HuH-7.5 (cell line): ENCODE measurements around the gene IFNW1.
"Not testable (repeated sequence)": the region's sequence is repeated elsewhere in the genome, so short reads cannot be mapped to it uniquely, and the experiment has no call there.

ENCODE experiments used
- DNase-seq: peaks from one replicate; pipeline ENCODE4 v3.0.0; 2011; ENCODE audit warnings: low spot score

IFNW1 gene

GRCh38 chr9:21141427-21141882 is at the start of gene IFNW1:
TSS of gene IFNW1 (minus strand) at chr9:21141832. CDS start at chr9:21141570, 262 bp downstream.
- no peak for DNase-seq

DNA sequence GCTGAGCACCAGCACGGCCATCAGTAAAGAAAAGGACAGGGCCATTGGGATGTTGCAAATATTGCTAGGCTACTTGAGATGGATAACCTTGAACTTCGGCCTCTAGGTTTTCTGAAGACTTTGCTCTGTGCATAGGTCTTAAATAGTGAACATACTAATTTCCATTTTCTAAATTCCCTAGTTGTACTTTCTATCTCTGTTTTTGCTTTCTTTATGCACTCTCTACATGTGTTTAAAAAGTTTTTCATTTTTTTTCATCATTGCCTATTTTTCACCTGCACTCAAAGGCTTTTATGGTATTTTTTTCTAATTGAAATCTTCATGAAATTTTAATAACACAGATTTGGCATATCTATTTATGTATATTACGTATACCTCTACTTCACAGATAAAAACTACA is 45.9 kb upstream of the IFNW1 start, which contains the start of gene IFNA4:
IFNA4 (minus strand) TSS at position 101 of the 400 bp plus-strand sequence; CDS start at position 45, 56 bp downstream.
- DNase-seq, result not testable (repeated sequence)

DNA sequence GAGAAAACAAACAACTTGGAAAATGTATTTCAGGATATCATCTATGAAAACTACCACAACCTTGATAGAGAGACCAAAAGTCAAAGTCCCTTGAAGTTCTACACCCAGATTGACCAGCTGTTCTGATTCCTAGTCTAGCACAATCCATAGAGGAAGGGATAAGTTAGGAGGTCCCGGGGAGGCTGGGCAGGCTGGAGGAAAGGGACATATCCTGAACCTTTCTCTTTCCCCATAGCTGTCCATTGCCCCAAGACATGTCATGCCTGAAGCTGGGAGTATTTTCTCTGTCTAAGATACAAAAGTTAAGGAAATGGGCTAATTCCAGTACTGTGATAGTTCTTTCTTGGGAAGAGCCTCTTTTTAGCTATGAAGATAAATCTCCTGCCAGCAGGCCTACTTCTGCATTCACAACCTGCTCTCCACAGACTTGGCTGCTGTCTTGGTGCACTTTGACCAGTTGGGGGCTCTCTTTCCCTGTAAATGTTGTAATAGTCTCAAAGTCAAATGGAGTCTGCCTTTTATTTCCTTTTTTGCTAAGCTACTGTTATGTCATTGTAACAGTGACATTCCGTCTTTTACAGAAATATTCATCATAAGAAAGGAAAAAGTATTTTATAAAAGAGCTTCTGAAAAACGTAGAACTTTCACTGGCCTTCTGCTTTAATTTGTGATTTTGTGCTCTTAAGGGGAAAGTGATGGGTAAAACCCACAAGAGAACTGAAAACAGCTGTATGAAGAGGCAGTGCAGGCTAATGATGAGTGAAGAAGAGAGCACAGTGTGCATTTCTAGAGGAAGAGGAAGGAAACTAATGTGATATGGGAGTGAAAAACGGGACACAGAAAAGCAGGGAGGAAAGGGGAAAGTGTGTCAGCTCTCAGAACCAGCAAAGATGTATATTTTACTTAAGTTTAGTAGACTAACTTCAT is 41.4 kb upstream of the IFNW1 start:
- DNase-seq, result not testable (repeated sequence)

DNA sequence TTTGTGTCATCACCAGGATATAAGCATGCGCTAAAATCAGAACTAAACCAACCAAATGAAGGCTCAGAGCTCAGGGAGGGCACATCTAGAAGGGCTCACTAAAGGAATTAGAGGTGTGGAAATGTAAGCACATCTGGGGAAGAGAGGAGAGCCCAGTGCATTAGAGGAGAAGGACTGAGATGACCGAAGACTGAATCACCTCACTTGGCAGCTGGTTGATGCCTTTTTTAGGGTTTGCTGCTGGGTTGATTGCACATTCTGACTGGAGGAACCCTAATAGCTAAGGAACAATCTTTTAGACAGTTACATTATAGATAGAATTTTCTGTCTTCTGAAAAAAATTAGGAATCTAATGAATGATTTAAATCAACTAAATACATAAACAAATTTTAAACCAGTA is 33.0 kb upstream of the IFNW1 start:
- no peak for DNase-seq

DNA sequence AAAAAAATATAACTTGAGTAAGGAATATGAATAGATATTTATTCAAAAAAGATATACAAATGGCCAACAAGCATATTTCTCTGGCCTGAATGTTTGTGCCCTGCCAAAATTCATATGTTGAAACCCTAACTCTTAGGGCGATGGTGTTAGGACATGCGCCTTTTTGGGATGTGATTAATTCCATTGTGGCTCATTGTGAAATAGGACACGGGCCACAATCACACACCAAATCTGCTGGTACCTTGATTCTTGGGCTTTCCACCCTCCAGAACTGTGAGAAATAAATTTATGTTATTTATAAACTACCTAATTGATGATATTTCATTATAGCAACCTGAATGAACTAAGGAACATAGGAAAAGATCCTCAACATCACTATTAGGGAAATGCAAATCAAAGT is 30.5 kb upstream of the IFNW1 start:
- no peak for DNase-seq

DNA sequence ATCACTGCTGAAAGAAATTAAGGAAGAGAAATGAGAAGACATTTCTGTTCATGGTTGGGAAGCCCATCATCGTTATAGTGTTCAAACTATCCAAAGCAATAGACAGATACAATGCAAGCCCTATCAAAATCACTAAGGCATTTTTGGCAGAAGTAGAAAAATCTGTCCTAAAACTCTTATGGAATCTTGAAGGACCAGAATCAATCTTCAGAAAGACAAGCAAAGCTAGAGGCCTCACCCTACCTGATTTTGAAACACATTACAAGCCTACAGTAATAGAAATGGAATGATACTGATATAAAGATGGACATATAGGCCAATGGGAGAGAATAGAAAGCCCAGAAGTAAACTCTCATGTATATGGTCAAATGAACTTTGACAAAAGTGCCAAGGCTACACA is 29.7 kb upstream of the IFNW1 start:
- no peak for DNase-seq

GRCh38 chr9:21166560-21166959 is 24.9 kb upstream of the IFNW1 start, which contains the start of gene IFNA21:
TSS of gene IFNA21 (minus strand) at chr9:21166660. CDS start at chr9:21166612, 48 bp downstream.
- DNase-seq, result not testable (repeated sequence)

- DNase-seq, result no peak
These were observed 23.9 kb upstream of the IFNW1 start for GRCh38 chr9:21165516-21165915.

- no peak for DNase-seq
These were observed 18.5 kb upstream of the IFNW1 start for GRCh38 chr9:21160178-21160577.

DNA sequence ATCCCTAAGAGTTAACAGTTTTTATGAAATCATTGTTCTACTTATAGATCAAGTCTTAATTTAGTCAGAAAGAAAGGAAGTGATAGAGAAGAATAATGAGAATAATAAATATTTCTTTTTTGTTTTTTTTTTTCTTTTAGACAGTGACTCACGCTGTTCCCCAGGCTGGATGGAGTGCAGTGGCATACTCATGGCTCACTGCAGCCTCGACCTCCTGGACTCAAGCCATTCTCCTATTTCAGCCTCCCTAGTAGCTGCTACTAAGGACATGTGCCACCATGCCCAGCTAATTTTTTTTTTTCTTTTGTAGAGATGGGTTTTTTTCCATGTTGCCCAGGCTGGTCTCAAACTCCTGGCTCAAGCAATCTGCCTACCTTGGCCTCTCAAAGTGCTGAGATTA is 13.9 kb upstream of the IFNW1 start:
- no peak for DNase-seq

DNA sequence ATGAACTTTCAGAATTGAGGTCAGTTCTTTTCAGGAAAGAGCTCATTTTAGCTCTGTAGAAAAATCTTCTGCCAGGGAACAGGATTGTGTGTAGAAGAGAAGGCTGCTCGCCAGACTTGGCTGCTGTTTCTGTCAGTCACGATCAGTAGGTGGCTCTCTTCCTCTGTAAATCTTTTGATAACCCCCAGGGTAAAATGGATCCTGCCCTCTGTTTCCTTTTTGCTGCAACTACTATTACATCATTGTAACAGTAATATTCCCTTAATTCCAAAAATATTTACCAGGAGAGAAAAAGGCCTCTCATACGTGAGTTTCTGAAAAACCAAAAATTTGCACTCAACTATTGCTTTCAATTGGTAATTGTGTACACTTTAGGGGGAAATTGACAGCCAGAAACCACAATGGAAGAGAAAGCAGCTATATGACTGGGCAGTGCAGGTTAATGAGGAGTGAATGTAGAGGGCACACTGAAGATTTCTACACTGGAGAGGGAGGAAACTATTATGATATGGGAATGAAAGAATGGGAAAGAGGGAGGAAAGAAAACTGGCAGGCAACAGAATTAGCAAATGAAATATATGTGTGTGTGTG is 12.5 kb upstream of the IFNW1 start:
- DNase-seq, result no peak

GRCh38 chr9:21153336-21154017 is 11.8 kb upstream of the IFNW1 start:
- DNase-seq, result no peak

DNA sequence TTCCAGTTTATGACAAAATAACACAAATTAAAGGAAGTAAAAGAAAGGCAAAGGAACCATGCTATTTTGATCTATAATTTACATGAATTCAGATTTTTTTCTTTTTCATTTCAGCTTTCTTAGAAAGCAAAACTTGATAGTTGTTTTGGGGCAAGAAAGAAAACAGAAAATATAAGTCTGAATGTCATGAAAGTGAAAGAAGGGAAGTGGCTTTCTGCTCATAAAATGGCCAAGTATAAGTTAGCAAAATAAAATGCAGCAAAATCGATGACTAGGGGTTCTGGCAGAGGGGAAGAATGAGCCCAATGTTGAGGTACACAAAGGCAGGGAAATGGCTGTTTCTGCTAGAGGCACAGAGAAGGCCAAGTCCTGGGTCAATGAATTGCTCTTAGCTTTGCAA is 3.0 kb upstream of the IFNW1 start:
- DNase-seq, result no peak

DNA sequence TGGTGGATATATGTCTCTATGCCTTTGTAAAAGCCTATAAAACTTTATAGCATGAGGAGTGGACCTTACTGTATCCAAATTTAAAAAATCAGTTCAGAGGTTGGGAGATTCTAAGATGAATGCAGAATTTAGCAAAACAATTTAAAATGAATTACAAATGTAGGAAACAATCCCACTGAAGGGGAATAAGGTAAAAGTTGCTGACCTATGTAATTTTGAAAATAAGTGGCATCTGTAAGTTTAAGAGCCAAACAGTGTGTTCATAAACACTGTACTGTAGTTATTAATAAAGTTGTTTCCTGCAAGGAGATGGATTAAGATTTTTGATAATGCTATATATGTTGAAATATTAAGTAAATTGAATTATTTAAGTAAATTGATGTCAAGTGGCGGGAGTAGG is 4.6 kb downstream of the IFNW1 start:
- no peak for DNase-seq

DNA sequence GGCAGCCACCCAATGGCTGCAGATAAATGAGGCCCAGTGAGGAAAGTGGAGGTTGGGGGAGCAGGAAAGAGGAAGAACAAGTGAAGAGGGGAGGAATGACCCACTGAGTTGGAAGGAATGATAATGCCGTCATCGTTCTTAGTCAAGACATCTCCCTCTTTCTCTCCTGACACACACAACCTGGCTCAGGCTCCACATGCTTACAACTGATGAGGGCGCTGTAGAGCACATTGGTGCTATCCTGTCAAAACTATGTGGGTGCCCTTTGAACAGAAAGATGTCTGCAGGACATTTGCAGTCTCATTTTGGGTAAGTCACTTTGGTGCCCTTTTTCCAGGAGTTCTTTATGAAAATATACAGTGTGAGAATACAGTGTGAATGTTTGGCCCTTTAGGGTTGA is 5.9 kb downstream of the IFNW1 start:
- DNase-seq, result no peak

- not testable (repeated sequence) for DNase-seq
These were observed 13.4 kb downstream of the IFNW1 start for GRCh38 chr9:21128186-21128585.

DNA sequence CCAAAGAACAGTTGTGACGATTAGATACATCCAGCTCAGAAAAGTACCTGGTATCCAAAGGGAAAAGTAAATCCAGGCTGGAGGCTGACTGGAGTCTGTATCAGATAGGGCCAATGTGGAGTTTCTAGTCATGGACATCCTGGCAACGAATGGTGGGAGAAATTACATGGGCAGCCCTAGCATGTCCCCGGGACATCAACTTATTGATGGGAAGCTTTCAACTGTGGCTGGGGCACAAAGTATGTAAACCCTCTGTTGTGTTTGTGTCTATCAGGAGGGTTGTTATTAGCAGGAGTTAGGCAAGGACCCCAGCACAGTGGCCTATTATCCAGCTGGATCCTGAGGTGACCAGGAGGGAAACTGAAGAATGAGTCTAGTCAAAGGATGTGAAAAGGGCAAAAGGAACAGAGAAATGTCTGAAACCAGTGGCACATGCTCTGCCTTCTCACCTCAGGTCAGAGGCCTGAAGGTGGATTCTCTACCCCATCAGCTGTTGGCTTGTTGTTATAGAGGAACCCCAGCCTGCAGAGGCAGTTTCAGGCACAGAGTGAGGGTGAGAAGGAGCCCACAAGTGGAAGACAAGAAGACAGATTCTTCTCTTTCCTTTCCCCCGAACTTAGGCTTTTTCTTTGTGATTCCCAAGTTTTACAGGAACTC is 19.9 kb downstream of the IFNW1 start:
- DNase-seq, result no peak

DNA sequence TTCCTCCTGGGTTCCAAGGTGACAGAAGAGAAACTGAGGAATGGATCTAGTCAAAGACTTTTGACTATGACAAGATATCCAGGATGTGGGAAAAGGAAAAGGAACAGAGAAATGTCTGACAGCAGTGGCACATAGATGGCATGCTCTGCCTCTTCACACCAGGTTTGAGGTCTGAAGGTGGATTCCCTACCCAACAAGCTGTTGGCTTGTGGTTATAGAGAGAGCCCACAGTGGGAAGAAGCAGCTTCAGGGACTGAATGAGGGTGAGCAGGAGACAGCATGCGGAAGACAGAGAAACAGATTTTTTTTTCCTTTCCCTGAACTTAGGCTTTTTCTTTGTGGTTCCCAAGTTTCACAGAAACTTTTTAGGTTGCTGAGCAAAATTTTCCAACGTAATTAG is 20.6 kb downstream of the IFNW1 start:
- DNase-seq, result no peak

DNA sequence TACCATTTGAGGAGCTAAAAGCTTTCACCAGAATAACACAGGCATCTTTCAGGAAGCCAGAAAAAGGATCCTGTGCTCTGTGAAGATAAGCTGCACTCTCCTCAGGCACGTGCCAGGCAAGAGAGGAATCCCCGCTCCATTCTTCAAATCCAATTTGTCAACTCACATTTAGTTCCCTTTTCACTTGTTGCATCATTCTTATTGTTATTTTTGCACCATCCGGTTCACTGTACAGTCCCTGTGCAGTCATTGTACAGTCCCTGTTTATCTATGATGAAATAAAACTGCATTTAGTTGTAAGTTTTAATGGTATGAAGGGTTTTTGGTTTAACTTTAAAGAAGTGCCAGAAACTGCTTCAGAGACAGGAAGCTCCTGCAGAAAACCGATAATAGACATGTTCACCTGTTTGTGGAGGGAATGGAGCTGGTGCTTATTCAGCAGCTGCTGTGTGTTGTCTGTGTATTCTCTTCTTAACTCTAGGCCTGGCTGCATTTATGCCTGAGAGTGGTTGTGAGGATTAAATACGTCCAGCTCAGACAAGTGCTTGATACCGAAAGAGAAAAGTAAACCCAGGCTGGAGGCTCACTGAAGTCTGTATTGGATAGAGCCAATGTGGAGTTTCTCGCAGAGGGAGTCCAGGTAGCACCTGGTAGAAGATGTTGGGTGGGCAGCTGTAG is 22.4 kb downstream of the IFNW1 start:
- DNase-seq, result no peak

DNA sequence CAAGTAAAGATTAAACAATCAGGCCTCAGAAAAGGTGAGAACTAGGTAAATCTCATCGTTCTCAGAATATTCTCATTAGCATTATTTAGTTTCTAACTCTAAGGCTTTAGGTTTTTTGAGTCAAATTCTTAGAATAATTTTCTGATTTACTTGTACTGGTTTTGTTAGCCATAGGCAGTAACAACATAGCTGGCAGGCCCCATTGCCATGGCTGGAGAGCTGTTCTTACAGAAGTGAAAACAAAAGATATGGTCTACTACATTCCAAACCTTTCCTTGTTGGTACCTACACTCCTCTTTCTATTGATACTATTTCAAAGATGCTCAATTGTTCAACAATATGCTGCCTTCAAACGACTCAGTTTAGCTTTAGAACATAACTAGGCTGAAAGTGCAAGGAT is 27.3 kb downstream of the IFNW1 start:
- DNase-seq, result no peak
